Lower leg skin (tissue), 3 donors: ENCODE measurements around the gene GPR137B.

Experiments
- POLR2A ChIP-seq, 2 donors: fragments of 450-650 bp; IDR thresholded peaks; one replicate each; pipeline ENCODE4 v1.6.1; 2016 to 2017; ENCODE audit warnings: antibody characterized with exemption in 2 of 2, mild to moderate bottlenecking in 1 of 2, moderate library complexity in 1 of 2
- TF ChIP-seq, protein P1 (sequence below), 3 donors: fragments of 450-650 bp; IDR thresholded peaks; one replicate each; pipeline ENCODE4 v1.5.1; 2016; ENCODE audit warnings: antibody characterized with exemption in 3 of 3, mild to moderate bottlenecking in 3 of 3, moderate library complexity in 2 of 3

DNA sequence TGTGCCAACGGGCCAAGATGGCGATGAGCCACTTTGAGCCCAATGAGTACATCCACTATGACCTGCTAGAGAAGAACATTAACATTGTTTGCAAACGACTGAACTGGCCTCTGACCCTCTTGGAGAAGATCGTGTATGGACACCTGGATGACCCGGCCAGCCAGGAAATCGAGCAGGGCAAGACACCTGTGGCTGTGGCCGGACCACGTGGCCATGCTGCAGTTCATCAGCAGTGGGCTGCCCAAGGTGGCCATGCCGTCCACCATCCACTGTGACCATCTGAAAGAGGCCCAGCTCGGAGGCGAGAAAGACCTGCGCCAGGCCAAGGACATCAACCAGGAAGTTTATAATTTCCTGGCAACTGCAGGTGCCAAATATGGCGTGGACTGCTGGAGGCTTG lies 32.2 kb upstream of the GPR137B start:
- TF ChIP-seq, protein P1, sequence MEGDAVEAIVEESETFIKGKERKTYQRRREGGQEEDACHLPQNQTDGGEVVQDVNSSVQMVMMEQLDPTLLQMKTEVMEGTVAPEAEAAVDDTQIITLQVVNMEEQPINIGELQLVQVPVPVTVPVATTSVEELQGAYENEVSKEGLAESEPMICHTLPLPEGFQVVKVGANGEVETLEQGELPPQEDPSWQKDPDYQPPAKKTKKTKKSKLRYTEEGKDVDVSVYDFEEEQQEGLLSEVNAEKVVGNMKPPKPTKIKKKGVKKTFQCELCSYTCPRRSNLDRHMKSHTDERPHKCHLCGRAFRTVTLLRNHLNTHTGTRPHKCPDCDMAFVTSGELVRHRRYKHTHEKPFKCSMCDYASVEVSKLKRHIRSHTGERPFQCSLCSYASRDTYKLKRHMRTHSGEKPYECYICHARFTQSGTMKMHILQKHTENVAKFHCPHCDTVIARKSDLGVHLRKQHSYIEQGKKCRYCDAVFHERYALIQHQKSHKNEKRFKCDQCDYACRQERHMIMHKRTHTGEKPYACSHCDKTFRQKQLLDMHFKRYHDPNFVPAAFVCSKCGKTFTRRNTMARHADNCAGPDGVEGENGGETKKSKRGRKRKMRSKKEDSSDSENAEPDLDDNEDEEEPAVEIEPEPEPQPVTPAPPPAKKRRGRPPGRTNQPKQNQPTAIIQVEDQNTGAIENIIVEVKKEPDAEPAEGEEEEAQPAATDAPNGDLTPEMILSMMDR (IDR thresholded peaks at IDR 0.05), result no peak
- no peak for TF ChIP-seq POLR2A (IDR thresholded peaks at IDR 0.05)
